Urinary bladder (tissue), 4 donors: Measurements from ENCODE around the gene SLC25A11. TPM values are rescaled to one million over a fixed set of nuclear protein-coding genes. Genes with fewer than 3 reads are reported as not detected.
"Not testable (repeated sequence)": the region's sequence is repeated elsewhere in the genome, so short reads cannot be mapped to it uniquely, and the experiment has no call there.

Experiments
- DNase-seq: peaks from one replicate; pipeline ENCODE4 v3.0.0-alpha.2; 2015; ENCODE audit errors: extremely low spot score
- H3K27ac ChIP-seq: one replicate; pipeline ENCODE4 v1.5.1; 2013; ENCODE audit warnings: low read depth, mild to moderate bottlenecking, moderate library complexity
- H3K36me3 ChIP-seq: one replicate; pipeline ENCODE4 v1.6.1; 2013; ENCODE audit warnings: mild to moderate bottlenecking, moderate library complexity; ENCODE audit not compliant: insufficient read depth
- H3K4me1 ChIP-seq: one replicate; pipeline ENCODE4 v1.6.1; 2013; ENCODE audit warnings: mild to moderate bottlenecking, moderate library complexity; ENCODE audit not compliant: insufficient read depth
- H3K4me3 ChIP-seq: one replicate; pipeline ENCODE4 v1.5.1; 2013; ENCODE audit warnings: low read depth, low read length
- WGBS: extraction: QIAGEN DNeasy Blood & Tissue Kit; methylation state at CpG from one replicate; pipeline ENCODE4 v1.1.7; 2013; 5-methylcytosine and 5-hydroxymethylcytosine counted together
- polyA plus RNA-seq: library from polyadenylated mRNA; stranded (reverse); fragments of 200-250 nt; gene quantifications from one replicate; pipeline ENCODE4 v1.2.3, GENCODE V29; 2013
- total RNA-seq: library from RNA; depleted of rRNA; stranded (reverse); fragments of >200 nt; gene quantifications from one replicate; pipeline ENCODE4 v1.2.3, GENCODE V29; 2014
- donor health status: healthy with polysubstance abuse.
- donor health status: healthy.

Gene SLC25A11
- total and polyA plus RNA-seq, 2 donors = 27.7 to 73.5 TPM

DNA sequence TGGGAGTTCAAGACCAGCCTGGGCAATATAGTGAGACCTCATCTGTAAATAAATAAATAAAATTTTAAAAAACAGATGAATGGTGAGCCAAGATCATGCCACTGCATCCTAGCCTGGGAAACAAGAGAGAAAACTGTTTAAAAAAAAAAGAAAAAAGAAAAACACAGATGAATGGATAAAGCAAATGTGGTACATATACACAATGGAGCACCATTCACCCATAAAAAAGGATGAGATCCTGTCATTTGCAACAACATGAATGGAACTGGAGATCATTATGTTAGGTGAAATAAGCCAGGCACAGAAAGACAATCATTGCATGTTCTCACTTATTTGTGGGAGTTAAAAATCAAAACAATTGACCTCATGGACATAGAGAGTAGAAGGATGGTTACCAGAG is 33.2 kb downstream of the SLC25A11 start:
- not testable (repeated sequence) for H3K4me1 ChIP-seq, H3K4me3 ChIP-seq, DNase-seq, H3K27ac ChIP-seq, H3K36me3 ChIP-seq

DNA sequence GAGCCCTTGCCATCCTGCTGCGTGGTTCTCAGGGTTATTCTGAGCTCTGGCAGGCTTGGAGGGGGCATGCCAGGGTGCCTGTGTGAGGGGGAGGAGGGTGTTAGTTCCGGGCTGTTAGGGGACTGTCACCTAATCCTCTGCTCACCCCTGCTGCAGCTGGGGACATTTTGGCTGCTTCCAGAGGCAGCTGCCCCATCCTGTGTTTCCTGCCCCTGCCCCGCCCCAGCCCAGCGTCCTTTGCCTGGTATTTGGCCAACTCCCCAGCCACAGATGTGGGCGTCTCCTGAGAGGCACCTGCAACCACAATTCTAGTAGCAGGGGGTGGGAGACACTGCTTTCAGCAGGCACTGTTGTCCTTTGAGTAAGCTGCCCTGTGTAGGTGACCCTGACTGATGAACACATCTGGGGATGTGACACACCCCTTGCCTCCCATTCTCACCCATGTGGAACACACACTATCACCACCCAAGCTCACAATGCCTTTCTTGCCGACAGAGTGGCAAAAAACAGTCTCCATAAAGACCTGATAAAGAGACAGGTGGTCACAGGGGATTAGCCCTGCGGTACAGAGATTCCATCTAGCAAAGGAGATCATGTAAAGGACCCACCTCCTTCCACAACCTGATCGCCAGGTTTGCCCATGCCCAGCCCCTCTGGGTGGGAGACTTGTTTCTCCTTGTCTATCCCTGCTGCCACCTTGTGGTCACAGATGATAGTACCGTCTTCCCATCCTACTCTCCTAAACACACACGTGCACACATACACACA is 36.6 kb downstream of the SLC25A11 start, which contains the start of gene CHRNE:
TSS of gene CHRNE (minus strand) at position 48 of the 768 bp plus-strand sequence. CDS start at position 13, 35 bp downstream.
- DNase-seq = no peak
- Histone ChIP-seq H3K4me3 (no peak within 1 kb of the TSS), H3K4me1 (no peaks in the 10 kb centered on the region), H3K36me3 (no peaks in the 10 kb centered on the region), H3K27ac (no peak within 1 kb of the TSS)
- 21% methylated on average over 10 of the region's 10 CpGs for WGBS

DNA sequence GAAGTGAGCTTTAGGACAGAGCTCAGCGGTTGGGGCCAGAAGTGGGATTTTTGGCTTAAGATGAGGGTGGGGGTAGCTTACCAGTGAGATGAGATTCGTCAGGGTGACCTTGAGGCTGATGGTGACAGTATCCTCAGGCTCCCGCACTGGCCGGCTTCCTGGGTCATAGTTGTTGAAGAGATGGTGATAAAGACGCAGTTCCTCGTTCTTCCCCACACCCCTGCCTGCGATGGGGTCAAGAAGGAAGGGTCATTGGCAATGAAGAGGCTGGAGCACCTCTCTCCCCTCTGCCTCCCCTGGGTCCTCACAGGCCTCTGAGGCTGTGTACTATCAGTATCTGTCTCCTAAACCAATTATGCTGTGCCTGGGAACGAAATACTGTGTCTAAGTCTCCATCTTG is 37.3 kb downstream of the SLC25A11 start:
- H3K27ac ChIP-seq = no peak overlapping the region
- DNase-seq = no peak
- 68% methylated on average over 8 of the region's 8 CpGs for WGBS
- no peak overlapping the region for H3K4me3 ChIP-seq
- H3K4me1 ChIP-seq = no peaks in the 10 kb centered on the region
- H3K36me3 ChIP-seq = no peaks in the 10 kb centered on the region

- Histone ChIP-seq H3K27ac (no peak overlapping the region), H3K4me1 (no peaks in the 10 kb centered on the region), H3K36me3 (no peaks in the 10 kb centered on the region), H3K4me3 (no peak overlapping the region)
- DNase-seq = no peak
- WGBS = 43% methylated on average over 48 of the region's 48 CpGs
These were observed 38.0 kb downstream of the SLC25A11 start for GRCh38 chr17:4901648-4902344.

DNA sequence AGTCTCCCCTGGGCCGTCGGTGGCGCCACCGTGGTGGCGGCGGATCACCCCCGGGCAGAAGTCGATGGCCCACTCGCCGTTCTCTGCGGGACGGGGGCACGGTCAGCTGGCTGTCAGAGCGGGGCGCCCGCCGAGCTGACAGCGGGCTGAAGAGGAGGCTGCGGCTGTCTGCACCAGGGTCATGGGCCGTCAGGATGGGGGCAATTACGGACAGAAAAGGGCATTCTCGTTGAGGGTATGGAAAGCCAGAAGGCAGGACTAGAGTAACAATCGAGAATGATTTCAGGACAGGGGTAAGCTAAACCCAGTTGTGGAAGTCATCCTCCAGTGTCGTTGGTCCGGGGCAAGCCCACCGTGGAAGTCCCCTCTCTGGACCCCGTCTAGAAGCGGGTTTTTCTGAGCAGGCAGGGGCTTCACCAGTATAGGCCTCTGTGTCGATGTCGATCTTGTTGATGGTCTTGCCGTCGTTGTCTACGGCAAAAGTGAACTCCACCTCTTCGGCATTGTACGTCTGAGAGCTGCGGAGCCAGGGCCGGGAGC is 38.7 kb downstream of the SLC25A11 start:
- H3K36me3 ChIP-seq = no peaks in the 10 kb centered on the region
- no peak overlapping the region for H3K27ac ChIP-seq
- H3K4me1 ChIP-seq = no peaks in the 10 kb centered on the region
- H3K4me3 ChIP-seq = no peak overlapping the region
- DNase-seq = no peak
- 53% methylated on average over 37 of the region's 37 CpGs for WGBS

- DNase-seq = no peak
- H3K27ac ChIP-seq = no peak overlapping the region
- H3K36me3 ChIP-seq = peaks cover 3% of the 10 kb centered on the region
- H3K4me1 ChIP-seq = no peaks in the 10 kb centered on the region
- no peak overlapping the region for H3K4me3 ChIP-seq
- WGBS = 29% methylated on average over 65 of the region's 65 CpGs
These were observed 39.4 kb downstream of the SLC25A11 start for GRCh38 chr17:4900231-4901107.

- peak within 1 kb of the TSS; percentile 20 for H3K4me3 ChIP-seq
- DNase-seq = peak; percentile 59
- H3K36me3 ChIP-seq = peaks cover 3% of the 10 kb centered on the region
- H3K27ac ChIP-seq = no peak within 1 kb of the TSS
- no peaks in the 10 kb centered on the region for H3K4me1 ChIP-seq
- WGBS = 10% methylated on average over 60 of the region's 60 CpGs
These were observed 40.3 kb downstream of the SLC25A11 start, which contains the start of gene C17orf107 for GRCh38 chr17:4899341-4900230. TSS of gene C17orf107 (plus strand) at chr17:4899536. CDS start at chr17:4899763, 227 bp downstream.

- Histone ChIP-seq H3K27ac (no peak overlapping the region), H3K36me3 (peaks cover 3% of the 10 kb centered on the region), H3K4me3 (peak overlapping the region; percentile 20), H3K4me1 (no peaks in the 10 kb centered on the region)
- DNase-seq = no peak
- 17% methylated on average over 34 of the region's 34 CpGs for WGBS
These were observed 40.9 kb downstream of the SLC25A11 start for GRCh38 chr17:4898927-4899326.

- 89% methylated on average over 8 of the region's 8 CpGs for WGBS
- no peaks in the 10 kb centered on the region for H3K4me1 ChIP-seq
- no peak overlapping the region for H3K4me3 ChIP-seq
- H3K27ac ChIP-seq = no peak overlapping the region
- DNase-seq = no peak
- H3K36me3 ChIP-seq = peaks cover 3% of the 10 kb centered on the region
These were observed 41.5 kb downstream of the SLC25A11 start for GRCh38 chr17:4898351-4898750.

- Histone ChIP-seq H3K27ac (no peak overlapping the region), H3K4me1 (no peaks in the 10 kb centered on the region), H3K36me3 (peaks cover 3% of the 10 kb centered on the region), H3K4me3 (no peak overlapping the region)
- WGBS = 89% methylated on average over 5 of the region's 5 CpGs
- DNase-seq = no peak
These were observed 42.1 kb downstream of the SLC25A11 start for GRCh38 chr17:4897785-4898184.

GRCh38 chr17:4897198-4897687 is 42.6 kb downstream of the SLC25A11 start:
- H3K4me1 ChIP-seq = no peaks in the 10 kb centered on the region
- no peak for DNase-seq
- WGBS = 83% methylated on average over 10 of the region's 10 CpGs
- no peak overlapping the region for H3K4me3 ChIP-seq
- peaks cover 3% of the 10 kb centered on the region for H3K36me3 ChIP-seq
- H3K27ac ChIP-seq = no peak overlapping the region

DNA sequence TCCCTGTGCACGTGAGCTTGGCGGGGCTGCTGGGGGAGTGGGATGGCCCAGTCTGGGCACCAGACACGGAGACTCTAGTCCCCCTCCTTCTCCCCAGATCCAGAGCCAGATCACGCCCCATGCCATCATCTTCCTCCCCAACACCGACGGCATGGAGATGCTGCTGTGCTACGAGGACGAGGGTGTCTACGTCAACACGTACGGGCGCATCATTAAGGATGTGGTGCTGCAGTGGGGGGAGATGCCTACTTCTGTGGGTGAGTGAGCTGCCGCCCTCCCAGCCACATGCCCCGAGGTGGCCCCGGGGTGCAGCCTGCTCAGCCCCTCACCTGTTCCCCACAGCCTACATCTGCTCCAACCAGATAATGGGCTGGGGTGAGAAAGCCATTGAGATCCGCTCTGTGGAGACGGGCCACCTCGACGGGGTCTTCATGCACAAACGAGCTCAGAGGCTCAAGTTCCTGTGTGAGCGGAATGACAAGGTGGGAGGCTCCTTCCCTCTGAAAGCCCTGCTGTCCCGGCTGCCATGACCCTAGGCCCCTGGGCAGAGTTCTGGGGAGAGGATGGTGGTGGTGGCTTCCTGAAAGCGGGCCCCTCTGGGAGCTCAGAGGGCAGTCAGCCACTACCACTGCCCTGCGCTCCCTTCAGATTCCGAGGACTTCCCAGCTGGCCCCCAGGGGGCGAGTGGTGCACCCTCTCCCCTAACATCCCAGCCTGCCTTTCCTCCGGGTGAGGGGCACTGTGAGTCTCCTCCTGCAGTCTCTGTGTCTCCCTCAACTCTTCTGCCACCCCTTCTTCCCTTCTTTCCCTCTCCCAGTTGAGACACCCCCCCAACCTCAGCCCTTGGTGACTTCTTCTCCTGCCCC is 43.3 kb downstream of the SLC25A11 start:
- Histone ChIP-seq H3K4me1 (no peaks in the 10 kb centered on the region), H3K36me3 (peaks cover 3% of the 10 kb centered on the region), H3K4me3 (no peak overlapping the region), H3K27ac (no peak overlapping the region)
- DNase-seq = no peak
- WGBS = 89% methylated on average over 27 of the region's 27 CpGs
